H1 (cell line): ENCODE results near the gene CELF2. TPM values are rescaled to one million over a fixed set of nuclear protein-coding genes. Genes with fewer than 3 reads are reported as not detected.
A peak's percentile ranks its signal among the peaks of the same experiment; 100 is the strongest.

Experiments
- CTCF ChIA-PET: fragments of 300-600 bp; sonication (Branson Sonifier 250); formaldehyde crosslinking; loops from one replicate; lab custom pipeline; 2021; ENCODE audit not compliant: partially characterized antibody; lab: Charles Lee
- POLR2A ChIA-PET: fragments of 300-600 bp; sonication (Branson Sonifier 250); formaldehyde crosslinking; loops from one replicate; lab custom pipeline; 2021; ENCODE audit warnings: inconsistent platforms; ENCODE audit not compliant: partially characterized antibody; lab: Charles Lee
- DNase-seq, 2 experiments: peaks; one replicate each; pipeline versions ENCODE4 v3.0.0 to v3.0.0-alpha.2; 2010 to 2022; ENCODE audit warnings: low spot score in 2 of 2, low read depth in 1 of 2, mixed read lengths in 1 of 2
- FAIRE-seq: peaks from 2 replicates; lab custom pipeline; 2011; peaks lifted over from hg19 to GRCh38; lab: Jason Lieb, UNC
- H2AFZ ChIP-seq: 2 replicates; pipeline ENCODE4 v1.8.1; 2012; ENCODE audit warnings: low read length, inconsistent platforms
- H2AK5ac ChIP-seq: 2 replicates; pipeline ENCODE4 v1.6.1; 2013; ENCODE audit warnings: low read depth, low read length
- H2BK120ac ChIP-seq: replicated peaks from 2 replicates; pipeline ENCODE3; 2013; ENCODE audit warnings: low read depth, low read length, inconsistent platforms
- H2BK12ac ChIP-seq: 2 replicates; pipeline ENCODE4 v1.6.1; 2013; ENCODE audit warnings: low read depth, low read length
- H2BK15ac ChIP-seq: 2 replicates; pipeline ENCODE4 v1.6.1; 2013; ENCODE audit warnings: low read length
- H2BK20ac ChIP-seq: 2 replicates; pipeline ENCODE4 v1.6.1; 2013; ENCODE audit warnings: low read length
- H2BK5ac ChIP-seq: 2 replicates; pipeline ENCODE4 v1.6.1; 2013; ENCODE audit warnings: low read depth, low read length
- H3K14ac ChIP-seq: 2 replicates; pipeline ENCODE4 v1.6.1; 2013; ENCODE audit warnings: inconsistent platforms; ENCODE audit not compliant: insufficient read length
- H3K18ac ChIP-seq: 2 replicates; pipeline ENCODE4 v1.6.1; 2013; ENCODE audit warnings: low read length; ENCODE audit errors: extremely low read depth
- H3K23ac ChIP-seq: 2 replicates; pipeline ENCODE4 v1.6.1; 2013; ENCODE audit warnings: inconsistent platforms; ENCODE audit not compliant: insufficient read length
- H3K23me2 ChIP-seq: 2 replicates; pipeline ENCODE4 v1.6.1; 2013; ENCODE audit warnings: low read depth, low read length
- H3K27ac ChIP-seq: 2 replicates; pipeline ENCODE4 v1.6.1; 2011; ENCODE audit warnings: low read depth, low read length, inconsistent platforms
- H3K27me3 ChIP-seq, 4 experiments: replicated peaks in 1 of 4; 1 replicate in 1 of 4; 2 replicates in 3 of 4; pipeline versions ENCODE4 v1.6.1 to v1.8.1; 2011 to 2013; ENCODE audit warnings: low read length in 3 of 4, mild to moderate bottlenecking in 3 of 4, inconsistent platforms in 2 of 4, mixed read lengths in 2 of 4, moderate library complexity in 1 of 4; ENCODE audit not compliant: control insufficient read depth in 3 of 4, insufficient read depth in 3 of 4; ENCODE audit errors: extremely low read depth in 1 of 4
- H3K36me3 ChIP-seq, 4 experiments: 2 replicates each; pipeline versions ENCODE4 v1.6.1 to v1.8.1; 2011 to 2013; ENCODE audit warnings: mild to moderate bottlenecking in 4 of 4, low read length in 3 of 4, moderate library complexity in 2 of 4, control low read depth in 1 of 4, inconsistent platforms in 1 of 4; ENCODE audit not compliant: insufficient read depth in 4 of 4, control insufficient read depth in 2 of 4
- H3K4ac ChIP-seq: replicated peaks from 2 replicates; pipeline ENCODE3; 2013; ENCODE audit warnings: low read length, low read depth, mixed read lengths, inconsistent platforms; ENCODE audit not compliant: insufficient read length
- H3K4me1 ChIP-seq, 4 experiments: replicated peaks in 1 of 4; 1 replicate in 1 of 4; 2 replicates in 3 of 4; pipeline versions ENCODE4 v1.6.1 to v1.8.1; 2011 to 2013; ENCODE audit warnings: low read length in 3 of 4, inconsistent platforms in 2 of 4, mixed read lengths in 1 of 4; ENCODE audit not compliant: insufficient read depth in 4 of 4, control insufficient read depth in 3 of 4
- H3K4me2 ChIP-seq, 2 experiments: 2 replicates each; pipeline versions ENCODE4 v1.6.1 to v1.8.1; 2011 to 2013; ENCODE audit warnings: low read depth in 2 of 2, low read length in 2 of 2, control low read depth in 1 of 2, inconsistent platforms in 1 of 2, mild to moderate bottlenecking in 1 of 2; ENCODE audit not compliant: insufficient read depth in 1 of 2
- H3K4me3 ChIP-seq, 4 experiments: fragments of 200-600, 300-600 bp in 1 of 4; sonication (generic), shearing (Covaris generic), sonication (Bioruptor Twin) in 1 of 4; 2 replicates each; pipeline versions ENCODE4 v1.5.1 to v1.8.1; 2011 to 2016; ENCODE audit warnings: low read length in 4 of 4, low read depth in 3 of 4, control low read depth in 2 of 4, inconsistent platforms in 2 of 4, mild to moderate bottlenecking in 2 of 4, mixed read lengths in 1 of 4, moderate library complexity in 1 of 4; ENCODE audit not compliant: insufficient read depth in 2 of 4; ENCODE audit errors: extremely low read depth in 1 of 4
- H3K56ac ChIP-seq: replicated peaks from 2 replicates; pipeline ENCODE3; 2013; ENCODE audit warnings: low read depth, mild to moderate bottlenecking, mixed read lengths, low read length, inconsistent platforms; ENCODE audit not compliant: insufficient read length
- H3K79me1 ChIP-seq: 2 replicates; pipeline ENCODE4 v1.6.1; 2013; ENCODE audit warnings: low read depth, low read length, control low read depth
- H3K79me2 ChIP-seq, 2 experiments: 2 replicates each; pipeline versions ENCODE4 v1.6.1 to v1.8.1; 2012 to 2013; ENCODE audit warnings: low read length in 2 of 2, mild to moderate bottlenecking in 2 of 2, inconsistent platforms in 1 of 2; ENCODE audit not compliant: insufficient read depth in 2 of 2, control insufficient read depth in 1 of 2
- H3K9ac ChIP-seq, 4 experiments: replicated peaks in 1 of 4; 1 replicate in 1 of 4; 2 replicates in 3 of 4; pipeline versions ENCODE4 v1.6.1 to v1.8.1; 2011 to 2013; ENCODE audit warnings: low read depth in 3 of 4, low read length in 3 of 4, control low read depth in 2 of 4, mild to moderate bottlenecking in 2 of 4, moderate library complexity in 2 of 4, inconsistent platforms in 1 of 4; ENCODE audit errors: extremely low read depth in 1 of 4
- H3K9me3 ChIP-seq, 2 experiments: 2 replicates each; pipeline versions ENCODE4 v1.6.1 to v1.8.1; 2012 to 2013; ENCODE audit warnings: mild to moderate bottlenecking in 2 of 2, moderate library complexity in 2 of 2, control low read depth in 1 of 2, inconsistent platforms in 1 of 2, low read depth in 1 of 2, low read length in 1 of 2, mixed read lengths in 1 of 2; ENCODE audit not compliant: insufficient read depth in 2 of 2
- H4K20me1 ChIP-seq, 2 experiments: replicated peaks in 1 of 2; 2 replicates each; pipeline versions ENCODE3 to v1.8.1; 2011 to 2013; ENCODE audit warnings: inconsistent platforms in 2 of 2, low read length in 2 of 2, mild to moderate bottlenecking in 1 of 2; ENCODE audit not compliant: insufficient read depth in 2 of 2, control insufficient read depth in 1 of 2
- H4K5ac ChIP-seq: 2 replicates; pipeline ENCODE4 v1.6.1; 2013; ENCODE audit warnings: low read length, low read depth, mixed read lengths, inconsistent platforms; ENCODE audit not compliant: insufficient read length
- H4K8ac ChIP-seq: 2 replicates; pipeline ENCODE4 v1.8.0; 2013; ENCODE audit warnings: mild to moderate bottlenecking, moderate library complexity, low read length, inconsistent platforms; ENCODE audit not compliant: insufficient read depth; ENCODE audit errors: extremely low read depth
- H4K91ac ChIP-seq: replicated peaks from 2 replicates; pipeline ENCODE3; 2013; ENCODE audit warnings: low read length, mixed read lengths, inconsistent platforms; ENCODE audit not compliant: insufficient read length
- E2F6 ChIP-seq: IDR thresholded peaks from 2 replicates; pipeline ENCODE4 v1.6.1; 2012; ENCODE audit warnings: inconsistent platforms
- HDAC2 ChIP-seq, 2 experiments: fragments of 300-600 bp in 1 of 2; sonication (generic) in 1 of 2; IDR thresholded peaks; 2 replicates each; pipeline ENCODE4 v1.6.1; 2011 to 2012; ENCODE audit warnings: low read depth in 2 of 2, low read length in 2 of 2, mild to moderate bottlenecking in 2 of 2, moderate library complexity in 2 of 2, borderline replicate concordance in 1 of 2, inconsistent platforms in 1 of 2
- KDM4A ChIP-seq: IDR thresholded peaks from one replicate; pipeline ENCODE4 v1.7.1; 2012; ENCODE audit warnings: low read depth, mild to moderate bottlenecking, moderate library complexity, low read length, inconsistent platforms; ENCODE audit not compliant: severe bottlenecking
- MAX ChIP-seq: IDR thresholded peaks from 2 replicates; pipeline ENCODE4 v1.6.1; 2012; ENCODE audit warnings: inconsistent platforms
- RAD21 ChIP-seq, 2 experiments: IDR thresholded peaks in 1 of 2; conservative IDR thresholded peaks in 1 of 2; 2 replicates each; pipeline ENCODE4 v1.6.1; 2011; ENCODE audit warnings: low read depth in 2 of 2, low read length in 2 of 2, improper control_type of control experiment in 1 of 2, inconsistent platforms in 1 of 2, mild to moderate bottlenecking in 1 of 2, moderate library complexity in 1 of 2
- SIN3A ChIP-seq, 2 experiments: IDR thresholded peaks in 1 of 2; conservative IDR thresholded peaks in 1 of 2; 2 replicates each; pipeline ENCODE4 v1.6.1; 2011 to 2012; ENCODE audit warnings: low read length in 2 of 2, improper control_type of control experiment in 1 of 2, low read depth in 1 of 2, mild to moderate bottlenecking in 1 of 2
- SIX5 ChIP-seq: IDR thresholded peaks from 2 replicates; pipeline ENCODE4 v1.6.1; 2011; ENCODE audit warnings: mild to moderate bottlenecking, low read depth, low read length
- WGBS, 2 experiments: shearing (Covaris generic) in 1 of 2; methylation state at CpG; one replicate each; pipeline versions ENCODE4 v1.1.6 to v1.1.7; 2013 to 2015; ENCODE audit warnings: low lambda C conversion rate in 2 of 2, mixed read lengths in 2 of 2, inconsistent platforms in 1 of 2, low coverage in 1 of 2, missing lambda C conversion rate in 1 of 2; ENCODE audit not compliant: insufficient replicate concordance in 2 of 2, insufficient coverage in 1 of 2, insufficient read length in 1 of 2; ENCODE audit errors: extremely low coverage in 1 of 2, missing lambda C conversion rate in 1 of 2; 5-methylcytosine and 5-hydroxymethylcytosine counted together
- polyA plus RNA-seq, 7 experiments: library from polyadenylated mRNA; depleted of rRNA in 3 of 7; stranded (reverse) in 5 of 7; unstranded in 2 of 7; fragments of >200 nt in 5 of 7; fragments of 200-250 nt in 2 of 7; gene quantifications; 1 replicate in 5 of 7; 2 replicates in 1 of 7; 4 replicates in 1 of 7; pipeline versions ENCODE4 v1.2.1 to v1.2.3, GENCODE V29; 2011 to 2013; ENCODE audit warnings: missing spikeins in 2 of 7, mixed read lengths in 2 of 7
- total RNA-seq: library from RNA; stranded (reverse); fragmentation: NEBNext Ultra II Directional; extraction: Animal tissue kit (Norgen Biotek cat#: 25700); gene quantifications from 2 replicates; pipeline ENCODE4 v1.2.1, GENCODE V29; 2021

Gene CELF2
- total and polyA plus RNA-seq, 2 of the 8 experiments (the other 6 are each of a cell fraction or from before 2014, with no cell fraction given), result 18.3 to 22.7 TPM

- H3K79me1 ChIP-seq, result no peaks in the 10 kb centered on the region; the same call in 1 of the 2 replicates
- no peak overlapping the region for H3K14ac ChIP-seq
- 2% methylated on average over 27 of the region's 38 CpGs; no CpG with 5 or more reads in 1 of the 2 experiments for WGBS, 2 experiments
- H2AK5ac ChIP-seq, result no peak overlapping the region
- H4K5ac ChIP-seq, result peak overlapping the region; percentile 16
- H3K27me3 ChIP-seq, result peaks cover 0 to 1% (median 0%) of the 10 kb centered on the region in 4 experiments; a peak in 2 of 7 replicates
- H2BK120ac ChIP-seq, result no peak overlapping the region
- no peak overlapping the region for H2BK20ac ChIP-seq
- peak overlapping the region; percentile 74; the same call in 1 of the 2 replicates for H2AFZ ChIP-seq
- H3K56ac ChIP-seq, result no peak overlapping the region
- H3K27ac ChIP-seq, result no peak overlapping the region
- H3K36me3 ChIP-seq, result no peaks in the 10 kb centered on the region
- peak overlapping the region; percentile 26 to 64 (median 38) for H3K9ac ChIP-seq
- H4K8ac ChIP-seq, result no peak overlapping the region
- H2BK5ac ChIP-seq, result no peak overlapping the region
- no peak for TF ChIP-seq RAD21 (IDR thresholded peaks at IDR 0.05 in 1 of 2, conservative IDR thresholded peaks at IDR 0.05 in 1 of 2; ENCODE audit: low read depth in 2 of 2, low read length in 2 of 2)
- TF ChIP-seq E2F6, result peak; percentile 64
- 0 out of 4 replicates have a peak, but pooled peaks of 1 of the 2 experiments have one; percentile 15 for TF ChIP-seq HDAC2 (IDR thresholded peaks at IDR 0.05; ENCODE audit: borderline replicate concordance in 1 of 2, low read depth in 2 of 2, low read length in 2 of 2)
- no peak for TF ChIP-seq SIX5
- peak in 1 of 2 experiments; percentile 40; a peak in 2 of 4 replicates for TF ChIP-seq SIN3A (conservative IDR thresholded peaks at IDR 0.05 in 1 of 2, IDR thresholded peaks at IDR 0.05 in 1 of 2; ENCODE audit: low read depth in 1 of 2, low read length in 2 of 2)
- peak; percentile 25 for TF ChIP-seq KDM4A
- peak; percentile 76 for TF ChIP-seq MAX
- no peak overlapping the region for H2BK15ac ChIP-seq
- H3K18ac ChIP-seq, result peak overlapping the region; percentile 48; the same call in 1 of the 2 replicates
- ChIA-PET POLR2A (interaction anchor here (0.9 to 1.4 kb wide), 2 partner anchors 16 to 68 kb away, joined by 3 read pairs; no protein-coding TSS in a partner anchor), CTCF (interaction anchor here (0.6 to 2.7 kb wide), 13 partner anchors 10 to 105 kb away, joined by 3 to 15 read pairs (median 4); no protein-coding TSS in a partner anchor)
- peaks cover 12% of the 10 kb centered on the region; the same call in 1 of the 2 replicates for H3K23me2 ChIP-seq
- H2BK12ac ChIP-seq, result no peak overlapping the region
- FAIRE-seq (no peak), DNase-seq (peak in 1 of 2 experiments; percentile 73)
- no peak overlapping the region for H4K91ac ChIP-seq
- H3K4me1 ChIP-seq, result peaks cover 3 to 15% (median 8%) of the 10 kb centered on the region in 4 experiments; a peak in 6 of 7 replicates
- H3K23ac ChIP-seq, result no peak overlapping the region
- H3K4ac ChIP-seq, result no peak overlapping the region
- peaks cover 4% of the 10 kb centered on the region in 2 experiments; a peak in 2 of 4 replicates for H3K9me3 ChIP-seq
- H3K79me2 ChIP-seq, result no peaks in the 10 kb centered on the region
- peak overlapping the region; percentile 54 to 96 (median 69) for H3K4me3 ChIP-seq
- peak overlapping the region; percentile 93 to 98 for H3K4me2 ChIP-seq
- H4K20me1 ChIP-seq, result no peaks in the 10 kb centered on the region
Observed at GRCh38 chr10:11164803-11165590, 147.3 kb downstream of the CELF2 start.
